Fibroblast of upper back skin (primary cell): ENCODE data around the gene UVRAG.
"Not testable (repeated sequence)": the region's sequence is repeated elsewhere in the genome, so short reads cannot be mapped to it uniquely, and the experiment has no call there.

Experiments
- DNase-seq: peaks from one replicate; pipeline ENCODE4 v3.0.0-alpha.2; 2013

The UVRAG gene

GRCh38 chr11:75850787-75851186 lies 35.8 kb downstream of the UVRAG start:
- no peak for DNase-seq

- no peak for DNase-seq
Measured at GRCh38 chr11:75851203-75851602, 36.2 kb downstream of the UVRAG start.

- peak; percentile 5 for DNase-seq
Measured at GRCh38 chr11:75852406-75853017, 37.5 kb downstream of the UVRAG start.

GRCh38 chr11:75853563-75853962 lies 38.6 kb downstream of the UVRAG start:
- DNase-seq = not testable (repeated sequence)

- DNase-seq = no peak
Measured at GRCh38 chr11:75853971-75854370, 39.0 kb downstream of the UVRAG start.

- no peak for DNase-seq
Measured at GRCh38 chr11:75855206-75855605, 40.2 kb downstream of the UVRAG start.

DNA sequence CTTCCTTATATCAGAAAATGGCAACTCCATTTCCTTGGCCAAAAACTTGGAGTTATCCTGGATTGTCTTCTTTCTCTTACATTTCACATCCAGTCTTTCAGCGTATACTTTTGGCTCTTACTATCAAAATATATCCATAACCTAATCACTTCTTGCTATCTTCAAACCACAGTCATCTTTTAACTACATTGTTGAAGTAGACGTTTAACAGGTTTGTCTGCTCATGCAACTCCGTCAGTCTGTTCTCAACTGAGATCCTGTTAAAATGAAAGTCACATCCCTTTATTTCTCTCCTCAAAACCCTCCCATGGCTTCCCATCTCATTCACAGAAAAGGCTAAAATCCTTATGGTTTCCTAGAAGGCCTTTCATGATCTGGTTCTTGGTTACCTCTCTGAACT lies 41.9 kb downstream of the UVRAG start:
- no peak for DNase-seq

- no peak for DNase-seq
Measured at GRCh38 chr11:75858042-75858441, 43.0 kb downstream of the UVRAG start.

DNA sequence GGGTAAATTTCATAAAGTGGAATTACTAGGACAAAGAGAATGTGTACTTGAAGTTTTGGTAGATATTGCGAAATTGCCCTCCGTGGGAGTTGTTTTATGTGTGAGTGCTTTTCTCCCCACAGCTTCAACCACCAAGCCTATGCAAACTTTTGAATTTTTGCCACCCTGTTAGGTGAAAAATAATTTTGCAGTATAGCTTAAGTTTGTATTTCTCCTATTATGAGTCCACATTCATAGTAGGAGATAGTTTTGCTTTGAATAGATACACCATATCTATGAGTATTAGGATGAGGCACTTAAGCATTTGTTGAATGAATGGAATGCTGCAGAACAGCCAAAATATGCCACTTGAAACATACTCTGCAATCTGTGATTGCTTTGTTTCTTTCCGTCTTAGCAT lies 43.6 kb downstream of the UVRAG start:
- DNase-seq = peak; percentile 65

GRCh38 chr11:75859614-75860013 lies 44.6 kb downstream of the UVRAG start:
- no peak for DNase-seq

- no peak for DNase-seq
Measured at GRCh38 chr11:75862437-75862836, 47.4 kb downstream of the UVRAG start.

GRCh38 chr11:75867778-75868374 lies 52.9 kb downstream of the UVRAG start:
- DNase-seq = peak; percentile 46

DNA sequence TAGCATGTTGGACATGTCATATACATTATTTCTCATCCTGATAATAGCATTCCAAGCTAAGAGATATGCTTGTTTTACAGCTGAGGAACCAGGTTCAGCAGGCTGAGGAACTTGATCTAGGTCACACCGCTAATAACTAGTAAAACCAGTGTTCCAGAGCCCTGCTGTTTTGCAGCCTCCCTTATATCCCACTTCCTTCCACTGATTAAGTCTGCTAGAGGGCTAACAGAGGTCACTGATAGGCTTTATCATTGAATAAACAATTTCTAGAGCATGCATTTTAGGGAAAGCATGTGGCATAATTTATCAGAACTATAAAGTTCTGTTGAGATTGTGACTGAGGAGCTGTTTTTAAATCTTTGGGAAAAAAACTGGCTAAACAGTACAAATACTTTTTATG lies 54.0 kb downstream of the UVRAG start:
- no peak for DNase-seq

DNA sequence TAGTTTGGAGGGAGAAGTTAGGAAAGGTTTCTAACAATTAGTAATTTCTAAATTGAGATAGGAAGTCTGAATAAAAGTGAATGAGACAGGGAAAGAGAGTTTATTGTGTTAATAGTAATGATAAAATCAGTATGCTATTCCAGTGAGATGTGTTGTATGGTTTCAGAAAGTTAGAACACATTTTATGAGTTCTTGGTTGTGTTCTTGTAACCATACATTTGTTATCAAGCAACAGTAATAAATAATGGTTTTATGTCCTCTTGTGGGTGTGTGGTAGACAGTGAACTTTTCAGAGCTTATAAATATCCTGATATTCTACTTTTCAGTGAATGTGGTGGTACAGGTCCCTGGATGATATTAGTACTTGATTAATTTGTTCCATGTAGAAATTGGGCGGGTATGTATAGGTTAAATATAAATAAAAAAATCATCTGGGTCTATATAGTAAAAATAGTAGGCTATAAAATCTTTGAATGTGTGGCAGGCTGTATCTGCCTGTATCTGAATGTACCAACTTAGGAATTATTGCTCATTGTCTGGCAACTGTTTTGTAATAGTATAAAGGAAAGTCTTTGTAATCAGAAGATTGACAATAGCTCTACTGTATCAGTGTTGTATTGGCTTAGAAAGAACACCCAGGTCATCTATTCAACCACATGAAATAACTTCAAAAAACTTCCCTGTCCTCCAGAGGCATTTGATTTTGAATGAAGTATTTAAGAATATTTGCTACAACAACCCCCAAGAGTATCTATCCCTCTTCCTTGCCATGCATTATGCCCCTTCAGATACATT lies 54.8 kb downstream of the UVRAG start:
- no peak for DNase-seq

- DNase-seq = no peak
Measured at GRCh38 chr11:75872887-75873416, 57.9 kb downstream of the UVRAG start.

- DNase-seq = no peak
Measured at GRCh38 chr11:75873417-75874221, 58.6 kb downstream of the UVRAG start.

- no peak for DNase-seq
Measured at GRCh38 chr11:75874684-75875341, 59.8 kb downstream of the UVRAG start.

GRCh38 chr11:75877327-75877726 lies 62.3 kb downstream of the UVRAG start:
- not testable (repeated sequence) for DNase-seq

DNA sequence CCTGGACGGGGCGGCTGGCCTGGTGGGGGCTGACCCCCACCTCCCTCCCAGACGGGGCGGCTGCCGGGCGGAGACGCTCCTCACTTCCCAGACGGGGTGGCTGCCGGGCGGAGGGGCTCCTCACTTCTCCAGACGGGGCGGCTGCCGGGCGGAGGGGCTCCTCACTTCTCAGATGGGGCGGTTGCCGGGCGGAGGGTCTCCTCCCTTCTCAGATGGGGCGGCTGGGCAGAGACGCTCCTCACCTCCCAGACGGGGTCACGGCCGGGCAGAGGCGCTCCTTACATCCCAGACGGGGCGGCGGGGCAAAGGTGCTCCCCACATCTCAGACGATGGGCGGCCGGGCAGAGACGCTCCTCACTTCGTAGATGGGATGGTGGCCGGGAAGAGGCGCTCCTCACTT lies 62.9 kb downstream of the UVRAG start:
- not testable (repeated sequence) for DNase-seq

DNA sequence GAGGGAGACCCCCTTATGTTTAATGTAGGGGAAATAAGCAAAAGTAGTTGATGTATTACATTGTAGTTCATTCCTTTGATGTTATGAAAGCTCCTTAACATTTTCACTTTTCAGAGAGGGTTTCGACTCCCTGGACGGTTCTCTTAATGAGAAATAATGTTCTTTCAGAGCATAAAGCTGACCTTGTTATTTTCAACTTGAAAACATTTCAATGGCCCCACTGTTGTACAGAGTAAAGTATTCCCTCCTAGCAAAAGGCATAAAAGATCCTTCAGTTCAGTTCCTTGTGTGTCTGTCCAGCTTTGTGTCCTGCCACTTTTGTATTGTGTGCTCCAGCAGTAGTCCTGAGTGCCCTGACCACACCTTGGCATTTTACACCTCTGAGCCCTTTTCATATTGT lies 63.9 kb downstream of the UVRAG start:
- no peak for DNase-seq

- no peak for DNase-seq
Measured at GRCh38 chr11:75879737-75880136, 64.7 kb downstream of the UVRAG start.

- not testable (repeated sequence) for DNase-seq
Measured at GRCh38 chr11:75880343-75880742, 65.3 kb downstream of the UVRAG start.

GRCh38 chr11:75884321-75884720 lies 69.3 kb downstream of the UVRAG start:
- no peak for DNase-seq
